ENCODE results near the gene EPN1.
"Not testable (repeated sequence)": the region's sequence is repeated elsewhere in the genome, so short reads cannot be mapped to it uniquely, and the experiment has no call there.

Gene EPN1

GRCh38 chr19:55694656-55695491, 19.8 kb downstream of the EPN1 start:
- DNase-seq = no peak

GRCh38 chr19:55695511-55696290, 20.7 kb downstream of the EPN1 start:
- DNase-seq = no peak

GRCh38 chr19:55696301-55697068, 21.5 kb downstream of the EPN1 start:
- no peak for DNase-seq

GRCh38 chr19:55697069-55697440, 22.0 kb downstream of the EPN1 start:
- no peak for DNase-seq

GRCh38 chr19:55697698-55698097, 22.7 kb downstream of the EPN1 start:
- DNase-seq = no peak

- DNase-seq = no peak
Measured at GRCh38 chr19:55698256-55698655, 23.2 kb downstream of the EPN1 start.

GRCh38 chr19:55699221-55699620, 24.2 kb downstream of the EPN1 start:
- DNase-seq = no peak

- DNase-seq = no peak
Measured at GRCh38 chr19:55700813-55701212, 25.8 kb downstream of the EPN1 start.

- no peak for DNase-seq
Measured at GRCh38 chr19:55702131-55702627, 27.2 kb downstream of the EPN1 start.

GRCh38 chr19:55703790-55704215, 28.8 kb downstream of the EPN1 start:
- no peak for DNase-seq

GRCh38 chr19:55704494-55705245, 29.6 kb downstream of the EPN1 start:
- no peak for DNase-seq

- no peak for DNase-seq
Measured at GRCh38 chr19:55705972-55706371, 30.9 kb downstream of the EPN1 start.

- DNase-seq = no peak
Measured at GRCh38 chr19:55711719-55712118, 36.7 kb downstream of the EPN1 start.

GRCh38 chr19:55712804-55713631, 38.0 kb downstream of the EPN1 start:
- DNase-seq = no peak

- no peak for DNase-seq
Measured at GRCh38 chr19:55716531-55716930, 41.5 kb downstream of the EPN1 start.

GRCh38 chr19:55717251-55717650, 42.2 kb downstream of the EPN1 start:
- no peak for DNase-seq

GRCh38 chr19:55717879-55718711, 43.1 kb downstream of the EPN1 start:
- not testable (repeated sequence) for DNase-seq

- DNase-seq = no peak
Measured at GRCh38 chr19:55720214-55720746, 45.3 kb downstream of the EPN1 start.

- DNase-seq = no peak
Measured at GRCh38 chr19:55720801-55721200, 45.8 kb downstream of the EPN1 start.

GRCh38 chr19:55723491-55723890, 48.5 kb downstream of the EPN1 start:
- no peak for DNase-seq
